ENCODE results near the gene SH3BP5. TPM values are rescaled to one million over a fixed set of nuclear protein-coding genes. Genes with fewer than 3 reads are reported as not detected.
A peak's percentile ranks its signal among the peaks of the same experiment; 100 is the strongest.

Gene SH3BP5
- total and polyA plus RNA-seq, 2 donors (not counting 1 experiment from before 2014, with no cell fraction given): 76.6 to 92.3 TPM

DNA sequence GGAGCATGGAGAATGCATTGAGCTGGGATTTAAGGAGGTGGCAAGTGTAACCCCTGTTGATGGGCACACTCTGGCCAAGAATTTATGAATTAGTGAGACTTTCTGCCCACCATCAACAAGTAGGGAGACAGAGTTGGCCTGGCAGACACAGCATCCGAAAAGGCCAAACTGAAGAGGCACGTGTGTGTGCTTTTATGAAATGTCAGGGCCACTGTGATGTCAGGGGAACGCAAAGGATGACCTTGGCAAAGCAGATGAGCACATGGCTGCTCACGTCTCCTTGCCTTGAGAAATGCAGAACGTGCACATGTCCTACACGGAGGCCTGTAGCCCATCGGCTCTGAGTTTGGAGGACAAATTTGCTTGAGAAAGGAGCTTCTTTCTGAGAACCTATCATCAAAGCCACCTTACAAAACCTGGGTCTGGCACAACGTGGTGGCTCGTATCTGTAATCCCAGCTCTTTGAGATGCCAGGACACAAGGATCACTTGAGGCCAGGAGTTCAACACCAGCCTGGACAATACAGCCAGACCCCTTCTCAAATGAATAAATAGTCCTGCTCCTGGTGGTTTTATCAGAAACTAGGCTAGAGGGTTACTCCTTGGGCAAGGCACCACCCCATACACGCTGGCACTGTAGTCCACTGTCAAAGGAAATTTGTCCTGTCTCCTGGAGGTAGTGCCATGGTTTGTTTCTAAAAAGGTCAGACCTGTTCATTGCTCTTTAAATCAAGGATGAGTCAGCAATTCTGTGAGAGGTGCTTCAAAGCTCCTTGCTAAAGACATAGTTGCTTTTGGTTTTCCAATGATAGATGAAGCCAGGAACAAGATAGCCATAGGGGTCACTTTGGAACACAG lies 941 bp upstream of the SH3BP5 start:
- CTCF ChIA-PET: interaction anchor here (0.7 to 11.5 kb wide), 32 partner anchors 9 to 126 kb away, joined by 3 to 221 read pairs (median 8); no protein-coding TSS in a partner anchor
- H3K9ac ChIP-seq (ENCODE audit: low read length): peak overlapping the region; percentile 94
- peak overlapping the region; percentile 93 for H3K4me3 Mint-ChIP-seq

More for the DNA sequence above, 941 bp upstream of the SH3BP5 start:
- POLR2A ChIA-PET: interaction anchor here (0.6 to 5.0 kb wide), 5 partner anchors 11 to 63 kb away, joined by 3 to 24 read pairs (median 5); no protein-coding TSS in a partner anchor
- Histone ChIP-seq H3K4me2 (replicated peaks; ENCODE audit: low read depth, low read length, poor library complexity, severe bottlenecking) (peak overlapping the region; percentile 81), H2AFZ (ENCODE audit: insufficient read depth, low read depth, low read length, poor library complexity, severe bottlenecking) (peak overlapping the region; percentile 97), H3K27ac (ENCODE audit: low read length in 2 of 2) (peak overlapping the region; percentile 75 to 84), H4K20me1 (ENCODE audit: control insufficient read depth, insufficient read depth, low read length, poor library complexity, severe bottlenecking) (peaks cover 31% of the 10 kb centered on the region), H3K4me1 (ENCODE audit: control insufficient read depth in 2 of 2, insufficient read depth in 2 of 2, low read length in 2 of 2) (peaks cover 46 to 47% of the 10 kb centered on the region in 2 donors), H3K9me3 (ENCODE audit: control extremely low read depth in 1 of 3, control insufficient read depth in 2 of 3, insufficient read depth in 1 of 3, low read length in 2 of 3) (no peaks in the 10 kb centered on the region), H3K27me3 (replicated peaks in 1 of 4; ENCODE audit: control extremely low read depth in 1 of 4, control insufficient read depth in 3 of 4, insufficient read depth in 4 of 4, low read length in 3 of 4) (no peaks in the 10 kb centered on the region), H3K4me3 (ENCODE audit: control extremely low read depth in 1 of 5, extremely low read depth in 1 of 5, insufficient read depth in 1 of 5, low read depth in 2 of 5, low read length in 4 of 5) (peak overlapping the region in 4 of 5 experiments; percentile 59 to 95 (median 83)), H3K79me2 (ENCODE audit: control insufficient read depth, insufficient read depth, low read length) (peaks cover 77% of the 10 kb centered on the region), H3K36me3 (replicated peaks in 1 of 2; ENCODE audit: control extremely low read depth in 1 of 2, control insufficient read depth in 1 of 2, extremely low read depth in 1 of 2, insufficient read depth in 2 of 2, low read length in 1 of 2) (peaks cover 4 to 20% of the 10 kb centered on the region in 2 experiments)
- Mint-ChIP-seq H3K27me3 (no peaks in the 10 kb centered on the region), H3K9me3 (ENCODE audit: insufficient read depth) (no peaks in the 10 kb centered on the region), H3K27ac (peak overlapping the region; percentile 94), H3K4me1 (peaks cover 56% of the 10 kb centered on the region)
- intact Hi-C loops (cut with micrococcal nuclease): no loop called here
- no peak for ATAC-seq (ENCODE audit: low read depth)
- TF ChIP-seq EZH2 (IDR thresholded peaks at IDR 0.05; ENCODE audit: borderline replicate concordance, insufficient read depth, low read depth, low read length, poor library complexity, severe bottlenecking): no peak
- TF ChIP-seq, protein P1, sequence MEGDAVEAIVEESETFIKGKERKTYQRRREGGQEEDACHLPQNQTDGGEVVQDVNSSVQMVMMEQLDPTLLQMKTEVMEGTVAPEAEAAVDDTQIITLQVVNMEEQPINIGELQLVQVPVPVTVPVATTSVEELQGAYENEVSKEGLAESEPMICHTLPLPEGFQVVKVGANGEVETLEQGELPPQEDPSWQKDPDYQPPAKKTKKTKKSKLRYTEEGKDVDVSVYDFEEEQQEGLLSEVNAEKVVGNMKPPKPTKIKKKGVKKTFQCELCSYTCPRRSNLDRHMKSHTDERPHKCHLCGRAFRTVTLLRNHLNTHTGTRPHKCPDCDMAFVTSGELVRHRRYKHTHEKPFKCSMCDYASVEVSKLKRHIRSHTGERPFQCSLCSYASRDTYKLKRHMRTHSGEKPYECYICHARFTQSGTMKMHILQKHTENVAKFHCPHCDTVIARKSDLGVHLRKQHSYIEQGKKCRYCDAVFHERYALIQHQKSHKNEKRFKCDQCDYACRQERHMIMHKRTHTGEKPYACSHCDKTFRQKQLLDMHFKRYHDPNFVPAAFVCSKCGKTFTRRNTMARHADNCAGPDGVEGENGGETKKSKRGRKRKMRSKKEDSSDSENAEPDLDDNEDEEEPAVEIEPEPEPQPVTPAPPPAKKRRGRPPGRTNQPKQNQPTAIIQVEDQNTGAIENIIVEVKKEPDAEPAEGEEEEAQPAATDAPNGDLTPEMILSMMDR (IDR thresholded peaks at IDR 0.05): no peak
- DNase-seq: no peak
- 96% methylated on average over 10 of the region's 10 CpGs for whole genome bisulfite sequencing (ENCODE audit: insufficient coverage)

All from B cell (primary cell).